Liver (tissue), 9 donors: ENCODE data around the gene ZAP70. TPM values are rescaled to one million over a fixed set of nuclear protein-coding genes. Genes with fewer than 3 reads are reported as not detected.
"Not testable (repeated sequence)": the region's sequence is repeated elsewhere in the genome, so short reads cannot be mapped to it uniquely, and the experiment has no call there.

ENCODE experiments used
- DNase-seq: peaks from one replicate; pipeline ENCODE4 v3.0.0-alpha.2; 2017; ENCODE audit warnings: low spot score
- H3K27ac ChIP-seq, 2 donors: one replicate each; pipeline ENCODE4 v1.7.0; 2013; ENCODE audit warnings: inconsistent platforms in 2 of 2, low read length in 2 of 2, control low read depth in 1 of 2, low read depth in 1 of 2, mild to moderate bottlenecking in 1 of 2
- H3K27me3 ChIP-seq, 4 donors: one replicate each; pipeline versions ENCODE4 v1.6.1 to v1.7.0; 2013; ENCODE audit warnings: low read length in 3 of 4, inconsistent platforms in 1 of 4, mild to moderate bottlenecking in 1 of 4, moderate library complexity in 1 of 4; ENCODE audit not compliant: control insufficient read depth in 4 of 4, insufficient read depth in 4 of 4
- H3K36me3 ChIP-seq, 4 donors: one replicate each; pipeline versions ENCODE4 v1.6.1 to v1.7.0; 2013; ENCODE audit warnings: low read length in 3 of 4, mild to moderate bottlenecking in 3 of 4, low read depth in 1 of 4, moderate library complexity in 1 of 4; ENCODE audit not compliant: control insufficient read depth in 4 of 4, insufficient read depth in 3 of 4
- H3K4me1 ChIP-seq, 4 donors: one replicate each; pipeline versions ENCODE4 v1.6.1 to v1.7.0; 2013; ENCODE audit warnings: low read length in 3 of 4, mild to moderate bottlenecking in 3 of 4, moderate library complexity in 1 of 4; ENCODE audit not compliant: control insufficient read depth in 4 of 4, insufficient read depth in 4 of 4
- H3K4me3 ChIP-seq, 3 donors: one replicate each; pipeline versions ENCODE4 v1.6.1 to v1.7.0; 2013; ENCODE audit warnings: low read length in 3 of 3, control low read depth in 1 of 3, low read depth in 1 of 3, mild to moderate bottlenecking in 1 of 3
- H3K9ac ChIP-seq, 2 donors: one replicate each; pipeline ENCODE4 v1.7.0; 2013; ENCODE audit warnings: low read length in 2 of 2, mild to moderate bottlenecking in 2 of 2, moderate library complexity in 2 of 2, control low read depth in 1 of 2, low read depth in 1 of 2
- H3K9me3 ChIP-seq, 4 donors: one replicate each; pipeline versions ENCODE4 v1.6.1 to v1.7.0; 2013; ENCODE audit warnings: low read length in 3 of 4; ENCODE audit not compliant: control insufficient read depth in 4 of 4
- ATF3 ChIP-seq: IDR thresholded peaks from 2 replicates; pipeline ENCODE4 v1.6.1; 2016; ENCODE audit warnings: antibody characterized with exemption
- EGR1 ChIP-seq, 2 donors: IDR thresholded peaks; 2 replicates each; pipeline ENCODE4 v1.6.1; 2016 to 2018; ENCODE audit warnings: antibody characterized with exemption in 2 of 2, low read depth in 2 of 2
- GABPA ChIP-seq, 2 donors: IDR thresholded peaks in 1 of 2; conservative IDR thresholded peaks in 1 of 2; 2 replicates each; pipeline ENCODE4 v1.6.1; 2016; ENCODE audit warnings: antibody characterized with exemption in 2 of 2, mild to moderate bottlenecking in 1 of 2, moderate library complexity in 1 of 2
- HNF4A ChIP-seq, 2 donors: conservative IDR thresholded peaks; 2 replicates each; pipeline ENCODE4 v1.6.1; 2016; ENCODE audit warnings: antibody characterized with exemption in 2 of 2, mild to moderate bottlenecking in 2 of 2
- JUND ChIP-seq, 2 donors: IDR thresholded peaks; 2 replicates each; pipeline ENCODE4 v1.6.1; 2016; ENCODE audit warnings: antibody characterized with exemption in 2 of 2
- NR2F2 ChIP-seq: IDR thresholded peaks from 2 replicates; pipeline ENCODE4 v1.6.1; 2016; ENCODE audit warnings: antibody characterized with exemption
- REST ChIP-seq: IDR thresholded peaks from 2 replicates; pipeline ENCODE4 v1.6.1; 2016; ENCODE audit warnings: antibody characterized with exemption, mild to moderate bottlenecking
- SP1 ChIP-seq: IDR thresholded peaks from 2 replicates; pipeline ENCODE4 v1.6.1; 2018; ENCODE audit warnings: antibody characterized with exemption, mild to moderate bottlenecking
- TAF1 ChIP-seq: conservative IDR thresholded peaks from 2 replicates; pipeline ENCODE4 v1.6.1; 2016; ENCODE audit warnings: antibody characterized with exemption, mild to moderate bottlenecking
- YY1 ChIP-seq: IDR thresholded peaks from 2 replicates; pipeline ENCODE4 v1.6.1; 2016; ENCODE audit warnings: antibody characterized with exemption, mild to moderate bottlenecking
- ZBTB33 ChIP-seq: IDR thresholded peaks from 2 replicates; pipeline ENCODE4 v1.6.1; 2016; ENCODE audit warnings: antibody characterized with exemption
- WGBS: extraction: QIAGEN DNeasy Blood & Tissue Kit; methylation state at CpG from one replicate; pipeline ENCODE4 v1.1.7; 2013; 5-methylcytosine and 5-hydroxymethylcytosine counted together
- polyA plus RNA-seq, 2 donors: library from polyadenylated mRNA; stranded (reverse) in 1 of 2; unstranded in 1 of 2; fragments of 200-250 nt in 1 of 2; fragments of >200 nt in 1 of 2; fragmentation: Nextera tagmentation in 1 of 2; extraction: Ambion mirVana in 1 of 2; gene quantifications; one replicate each; pipeline versions ENCODE4 v1.2.1 to v1.2.3, GENCODE V29; 2013 to 2015
- total RNA-seq, 2 donors: library from RNA; depleted of rRNA; stranded (reverse); fragments of >200 nt; gene quantifications; one replicate each; pipeline ENCODE4 v1.2.3, GENCODE V29; 2014
- donor health status: healthy.
- donor health status: healthy.
- donor health status: healthy.
- donor health status: healthy.
- donor health status: healthy.

The ZAP70 gene
- total and polyA plus RNA-seq, 4 donors = 1.2 to 4.9 (median 1.4) TPM

- 94% methylated on average over 2 of the region's 3 CpGs for WGBS
- H3K4me3 ChIP-seq, H3K27ac ChIP-seq, DNase-seq, H3K27me3 ChIP-seq, H3K9me3 ChIP-seq, H3K36me3 ChIP-seq, H3K9ac ChIP-seq, H3K4me1 ChIP-seq: not testable (repeated sequence)
Measured at GRCh38 chr2:97687235-97687634, 26.1 kb upstream of the ZAP70 start.

- H3K9ac ChIP-seq = no peak overlapping the region
- no peaks in the 10 kb centered on the region for H3K27me3 ChIP-seq
- no peaks in the 10 kb centered on the region for H3K9me3 ChIP-seq
- H3K36me3 ChIP-seq = no peaks in the 10 kb centered on the region
- WGBS = 92% methylated on average over 11 of the region's 11 CpGs
- no peak overlapping the region for H3K4me3 ChIP-seq
- DNase-seq = no peak
- H3K4me1 ChIP-seq = no peaks in the 10 kb centered on the region
- no peak overlapping the region for H3K27ac ChIP-seq
- no peak for TF ChIP-seq SP1
- TF ChIP-seq ZBTB33 = no peak
Measured at GRCh38 chr2:97688062-97688827, 25.1 kb upstream of the ZAP70 start.

- no peaks in the 10 kb centered on the region for H3K27me3 ChIP-seq
- no peak for TF ChIP-seq GABPA (IDR thresholded peaks at IDR 0.05 in 1 of 2, conservative IDR thresholded peaks at IDR 0.05 in 1 of 2)
- no peak for TF ChIP-seq EGR1 (IDR thresholded peaks at IDR 0.05; ENCODE audit: low read depth in 2 of 2)
- no peak for TF ChIP-seq NR2F2
- no peak for TF ChIP-seq ATF3
- TF ChIP-seq YY1 = no peak
- TF ChIP-seq HNF4A (conservative IDR thresholded peaks at IDR 0.05) = no peak
- no peak for TF ChIP-seq JUND (IDR thresholded peaks at IDR 0.05)
- H3K36me3 ChIP-seq = no peaks in the 10 kb centered on the region
- H3K4me1 ChIP-seq = no peaks in the 10 kb centered on the region
- H3K27ac ChIP-seq = no peak overlapping the region
- no peaks in the 10 kb centered on the region for H3K9me3 ChIP-seq
- H3K4me3 ChIP-seq = no peak overlapping the region
- H3K9ac ChIP-seq = no peak overlapping the region
- DNase-seq = no peak
- WGBS = 83% methylated on average over 6 of the region's 6 CpGs
Measured at GRCh38 chr2:97691166-97691565, 22.2 kb upstream of the ZAP70 start.

GRCh38 chr2:97693476-97693875 is 19.9 kb upstream of the ZAP70 start:
- no peak for DNase-seq
- no peak overlapping the region for H3K27ac ChIP-seq
- peaks cover 0 to 5% (median 0%) of the 10 kb centered on the region in 4 donors for H3K4me1 ChIP-seq
- no peaks in the 10 kb centered on the region for H3K27me3 ChIP-seq
- no peak overlapping the region for H3K9ac ChIP-seq
- no peak overlapping the region for H3K4me3 ChIP-seq
- no peak for TF ChIP-seq TAF1
- no peak for TF ChIP-seq REST
- no peak for TF ChIP-seq HNF4A (conservative IDR thresholded peaks at IDR 0.05)
- H3K9me3 ChIP-seq = no peaks in the 10 kb centered on the region
- no peaks in the 10 kb centered on the region for H3K36me3 ChIP-seq
